Upper lobe of left lung (tissue), 6 donors: ENCODE measurements around the gene VDR. TPM values are rescaled to one million over a fixed set of nuclear protein-coding genes. Genes with fewer than 3 reads are reported as not detected.

Source experiments
- ATAC-seq, 2 donors: fragments of 200-7000 bp; cut with Tn5 transposase; one replicate each; pipeline ENCODE4 v1.9.1; 2022; ENCODE audit warnings: mild to moderate bottlenecking in 2 of 2, moderate library complexity in 2 of 2; ENCODE audit not compliant: low FRiP score in 2 of 2
- DNase-seq, 2 donors: peaks; one replicate each; pipeline ENCODE4 v3.0.0-alpha.2; 2019 to 2020
- H3K27ac ChIP-seq, 4 donors: fragments of 200-600 bp; sonication (generic); one replicate each; pipeline ENCODE4 v1.5.1; 2016 to 2019
- H3K27me3 ChIP-seq, 4 donors: fragments of 200-600 bp; sonication (generic); one replicate each; pipeline ENCODE4 v1.5.1; 2017 to 2019
- H3K36me3 ChIP-seq, 4 donors: fragments of 200-600 bp; sonication (generic); one replicate each; pipeline ENCODE4 v1.5.1; 2016 to 2019
- H3K4me1 ChIP-seq, 4 donors: fragments of 200-600 bp; sonication (generic); one replicate each; pipeline ENCODE4 v1.5.1; 2018 to 2019
- H3K4me3 ChIP-seq, 4 donors: fragments of 200-600 bp; sonication (generic); one replicate each; pipeline ENCODE4 v1.5.1; 2017 to 2019; ENCODE audit warnings: mild to moderate bottlenecking in 2 of 4, moderate library complexity in 1 of 4
- H3K9me3 ChIP-seq, 4 donors: fragments of 200-600 bp; sonication (generic); one replicate each; pipeline ENCODE4 v1.5.1; 2018 to 2019
- EP300 ChIP-seq, 4 donors: sonication (generic); formaldehyde crosslinking; IDR thresholded peaks; one replicate each; pipeline ENCODE4 v1.5.1; 2017; ENCODE audit warnings: antibody characterized with exemption in 4 of 4, control low read depth in 2 of 4
- POLR2A ChIP-seq, 4 donors: fragments of 450-650 bp; IDR thresholded peaks; one replicate each; pipeline ENCODE4 v1.5.1; 2016 to 2017; ENCODE audit warnings: antibody characterized with exemption in 4 of 4, mild to moderate bottlenecking in 2 of 4
- POLR2AphosphoS5 ChIP-seq, 2 donors: sonication (generic); formaldehyde crosslinking; IDR thresholded peaks; one replicate each; pipeline ENCODE4 v1.5.1; 2017; ENCODE audit warnings: antibody characterized with exemption in 2 of 2
- WGBS, 2 donors: methylation state at CpG; one replicate each; pipeline ENCODE4 v1.1.5; 2017 to 2018; 5-methylcytosine and 5-hydroxymethylcytosine counted together
- total RNA-seq, 6 donors: library from RNA; depleted of rRNA in 4 of 6; stranded (reverse); fragments of >200 nt in 4 of 6; gene quantifications; one replicate each; pipeline versions ENCODE4 v1.1.0 to v1.2.1, GENCODE V29; 2016 to 2021
- TF ChIP-seq, protein P1 (sequence below), 6 experiments: fragments of 450-650 bp in 4 of 6; fragments of 200-600 bp in 2 of 6; sonication (generic) in 2 of 6; IDR thresholded peaks; one replicate each; pipeline ENCODE4 v1.5.1; 2016 to 2019; ENCODE audit warnings: antibody characterized with exemption in 6 of 6
- donor health status: DM: no; HTN: no; CAD: no; lungs with moderate emphysema.
- donor health status: DM: no; HTN: yes; CAD: no; lungs with severe emphysema.

VDR gene
- total RNA-seq, 6 donors from 2014 or later: 23.0 to 41.1 (median 27.5) TPM

DNA sequence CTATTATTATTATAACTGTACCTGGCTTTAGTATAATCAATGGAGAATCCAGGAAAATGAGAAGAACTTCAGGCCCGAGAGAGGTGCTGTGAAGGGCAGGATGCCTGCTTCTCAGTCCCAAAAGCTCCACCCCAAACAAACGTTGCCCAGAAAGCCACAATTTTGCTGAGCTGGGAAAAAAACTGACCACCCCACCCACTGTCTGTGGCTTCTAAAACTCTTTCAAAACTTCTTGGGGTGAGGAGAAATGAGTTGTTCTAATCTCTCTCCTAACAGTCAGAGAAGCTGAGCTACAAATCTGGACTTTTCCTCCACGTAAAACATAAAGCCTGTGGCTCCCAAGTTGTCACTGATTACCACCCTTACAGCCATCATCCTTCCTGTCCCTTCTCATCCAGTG, 13.4 kb downstream of the VDR start:
- ATAC-seq: peak in 1 of 2 donors; percentile 53
- no peak for DNase-seq
- H3K4me3 ChIP-seq: no peak overlapping the region
- 31 to 41% methylated on average over 3 of the region's 3 CpGs for WGBS, 2 donors
- peak overlapping the region in 1 of 4 donors; percentile 43 for H3K27ac ChIP-seq
- H3K36me3 ChIP-seq: no peaks in the 10 kb centered on the region
- H3K9me3 ChIP-seq: no peaks in the 10 kb centered on the region
- TF ChIP-seq POLR2AphosphoS5 (IDR thresholded peaks at IDR 0.05): no peak
- TF ChIP-seq EP300 (IDR thresholded peaks at IDR 0.05): no peak
- no peak for TF ChIP-seq POLR2A (IDR thresholded peaks at IDR 0.05)
- TF ChIP-seq, protein P1, sequence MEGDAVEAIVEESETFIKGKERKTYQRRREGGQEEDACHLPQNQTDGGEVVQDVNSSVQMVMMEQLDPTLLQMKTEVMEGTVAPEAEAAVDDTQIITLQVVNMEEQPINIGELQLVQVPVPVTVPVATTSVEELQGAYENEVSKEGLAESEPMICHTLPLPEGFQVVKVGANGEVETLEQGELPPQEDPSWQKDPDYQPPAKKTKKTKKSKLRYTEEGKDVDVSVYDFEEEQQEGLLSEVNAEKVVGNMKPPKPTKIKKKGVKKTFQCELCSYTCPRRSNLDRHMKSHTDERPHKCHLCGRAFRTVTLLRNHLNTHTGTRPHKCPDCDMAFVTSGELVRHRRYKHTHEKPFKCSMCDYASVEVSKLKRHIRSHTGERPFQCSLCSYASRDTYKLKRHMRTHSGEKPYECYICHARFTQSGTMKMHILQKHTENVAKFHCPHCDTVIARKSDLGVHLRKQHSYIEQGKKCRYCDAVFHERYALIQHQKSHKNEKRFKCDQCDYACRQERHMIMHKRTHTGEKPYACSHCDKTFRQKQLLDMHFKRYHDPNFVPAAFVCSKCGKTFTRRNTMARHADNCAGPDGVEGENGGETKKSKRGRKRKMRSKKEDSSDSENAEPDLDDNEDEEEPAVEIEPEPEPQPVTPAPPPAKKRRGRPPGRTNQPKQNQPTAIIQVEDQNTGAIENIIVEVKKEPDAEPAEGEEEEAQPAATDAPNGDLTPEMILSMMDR (IDR thresholded peaks at IDR 0.05): no peak
- H3K4me1 ChIP-seq: peaks cover 0 to 41% (median 9%) of the 10 kb centered on the region in 4 donors
- no peaks in the 10 kb centered on the region for H3K27me3 ChIP-seq

DNA sequence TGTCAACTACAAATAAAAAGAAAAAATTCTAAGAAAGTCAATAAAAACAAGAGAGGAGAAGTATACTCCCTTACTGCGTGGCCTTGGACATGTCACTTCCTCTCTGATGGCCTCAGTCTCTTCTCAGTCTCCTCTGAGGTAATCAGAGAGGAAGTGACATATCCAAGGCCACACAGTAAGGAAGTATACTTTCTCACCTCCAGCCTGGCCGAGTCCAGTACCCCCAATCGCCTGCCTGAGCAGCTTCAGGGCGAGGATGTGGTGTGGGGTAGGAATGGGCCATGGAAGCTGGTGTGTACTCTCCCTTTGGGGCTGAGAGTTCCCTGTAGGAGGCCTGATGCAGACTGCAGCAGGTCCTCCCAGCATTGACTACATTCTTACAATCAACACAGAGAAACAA, 15.8 kb downstream of the VDR start:
- 66 to 76% methylated on average over 4 of the region's 4 CpGs for WGBS, 2 donors
- Histone ChIP-seq H3K4me1 (peaks cover 0 to 55% (median 20%) of the 10 kb centered on the region in 4 donors), H3K9me3 (no peaks in the 10 kb centered on the region), H3K36me3 (no peaks in the 10 kb centered on the region), H3K27ac (peak overlapping the region; percentile 7 to 68 (median 50)), H3K27me3 (no peaks in the 10 kb centered on the region), H3K4me3 (no peak overlapping the region)
- DNase-seq (peak in 1 of 2 donors; percentile 50), ATAC-seq (peak; percentile 65 to 67)
- no peak for TF ChIP-seq EP300 (IDR thresholded peaks at IDR 0.05)
- peak in 1 of 2 donors; percentile 22 for TF ChIP-seq POLR2AphosphoS5 (IDR thresholded peaks at IDR 0.05)
- peak in 1 of 4 donors; percentile 33 for TF ChIP-seq POLR2A (IDR thresholded peaks at IDR 0.05)
- TF ChIP-seq, protein P1 (IDR thresholded peaks at IDR 0.05): no peak

DNA sequence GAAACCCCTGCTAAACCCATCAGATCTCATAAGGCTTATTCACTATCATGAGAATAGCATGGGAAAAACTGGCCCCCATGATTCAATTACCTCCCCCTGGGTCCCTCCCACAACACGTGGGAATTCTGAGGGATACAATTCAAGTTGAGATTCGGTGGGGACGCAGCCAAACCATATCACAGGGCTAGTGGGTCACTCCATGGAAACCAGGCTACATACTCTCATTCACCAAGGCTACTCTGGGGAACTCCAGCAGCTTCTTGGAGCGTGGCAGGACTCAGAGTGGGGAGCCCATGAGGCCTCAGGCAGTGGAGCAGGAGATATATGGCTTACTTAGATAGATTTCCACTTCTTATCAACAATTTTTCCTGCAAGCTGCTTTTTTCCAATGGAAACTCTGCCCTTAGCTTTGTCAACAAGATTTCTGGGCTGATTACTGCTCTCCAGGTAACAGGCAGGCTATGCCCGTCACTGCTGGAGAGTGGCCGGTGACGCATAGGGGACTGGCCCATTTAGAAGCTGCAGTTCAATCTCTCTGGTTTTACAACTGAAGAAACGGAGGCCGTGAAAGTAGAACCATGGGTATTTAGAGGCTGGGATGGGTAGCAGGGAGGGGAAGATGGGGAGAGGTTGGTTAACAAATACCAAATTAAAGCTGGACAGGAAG, 16.5 kb downstream of the VDR start:
- ATAC-seq (no peak), DNase-seq (no peak)
- TF ChIP-seq EP300 (IDR thresholded peaks at IDR 0.05) (no peak), POLR2AphosphoS5 (IDR thresholded peaks at IDR 0.05) (no peak), POLR2A (IDR thresholded peaks at IDR 0.05) (no peak)
- TF ChIP-seq, protein P1 (IDR thresholded peaks at IDR 0.05): no peak
- H3K4me3 ChIP-seq: no peak overlapping the region
- 82 to 84% methylated on average over 8 to 9 of the region's 9 CpGs for WGBS, 2 donors
- H3K9me3 ChIP-seq: no peaks in the 10 kb centered on the region
- H3K4me1 ChIP-seq: peaks cover under 1 to 56% (median 26%) of the 10 kb centered on the region in 4 donors
- no peaks in the 10 kb centered on the region for H3K27me3 ChIP-seq
- H3K36me3 ChIP-seq: no peaks in the 10 kb centered on the region
- H3K27ac ChIP-seq: peak overlapping the region in 2 of 4 donors; percentile 14 to 65

DNA sequence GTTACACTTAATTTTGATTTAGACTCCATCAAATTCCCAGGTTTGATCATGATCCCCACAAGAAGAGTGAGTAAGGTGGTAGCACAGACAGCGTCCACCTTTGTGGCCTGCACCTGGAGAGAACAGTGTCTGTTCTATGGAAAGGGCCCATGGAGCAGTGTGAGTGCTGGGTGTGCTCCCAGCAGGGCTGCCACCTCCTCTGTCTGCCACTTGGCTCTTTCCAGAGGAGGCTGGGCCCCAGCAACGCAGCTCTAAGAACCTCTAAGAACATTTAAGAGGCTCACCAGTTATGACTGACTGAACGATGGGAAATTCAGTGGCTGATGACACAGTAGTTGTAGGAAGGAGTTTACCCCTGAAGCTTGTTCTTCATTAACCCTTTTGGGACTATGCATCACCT, 17.3 kb downstream of the VDR start:
- WGBS, 2 donors: 67 to 76% methylated on average over 3 of the region's 3 CpGs
- Histone ChIP-seq H3K27ac (peak overlapping the region in 2 of 4 donors; percentile 10 to 13), H3K27me3 (no peaks in the 10 kb centered on the region), H3K36me3 (no peaks in the 10 kb centered on the region), H3K4me1 (peaks cover 8 to 57% (median 28%) of the 10 kb centered on the region in 4 donors), H3K9me3 (no peaks in the 10 kb centered on the region), H3K4me3 (no peak overlapping the region)
- TF ChIP-seq EP300 (IDR thresholded peaks at IDR 0.05) (peak in 1 of 4 donors; percentile 7), POLR2A (IDR thresholded peaks at IDR 0.05) (no peak)
- peak in 1 of 2 donors; percentile 49 for ATAC-seq
- DNase-seq: peak in 1 of 2 donors; percentile 76

DNA sequence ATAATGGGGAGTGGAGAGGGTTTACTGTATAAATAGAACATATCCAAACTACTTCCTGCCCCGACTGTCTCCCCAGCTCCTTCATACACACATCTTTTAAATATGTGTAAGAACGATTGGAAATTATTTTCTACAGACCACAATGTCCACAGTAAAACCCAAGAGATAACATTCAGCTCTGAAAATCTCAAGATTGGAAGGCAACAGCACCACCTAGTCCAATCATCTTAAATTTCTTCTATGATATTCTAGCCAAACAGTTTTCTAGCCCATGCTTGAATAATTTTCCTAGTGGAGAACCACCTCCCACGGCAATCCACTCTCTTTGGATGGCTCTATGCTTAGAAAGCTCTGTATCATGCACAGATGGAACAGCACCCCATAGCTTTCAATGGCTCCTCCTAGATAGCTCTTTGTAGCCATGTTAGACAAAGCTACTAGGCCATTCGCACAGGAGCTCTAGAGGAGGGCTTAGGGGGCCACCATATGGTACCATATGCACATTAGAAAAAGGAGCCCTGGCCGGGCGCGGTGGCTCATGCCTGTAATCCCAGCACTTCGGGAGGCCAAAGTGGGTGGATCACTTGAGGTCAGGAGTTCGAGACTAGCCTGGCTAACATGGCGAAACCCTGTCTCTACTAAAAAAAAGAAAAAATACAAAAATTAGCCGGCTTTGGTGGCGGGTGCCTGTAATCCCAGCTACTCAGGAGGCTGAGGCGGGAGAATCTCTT, 18.1 kb downstream of the VDR start:
- Histone ChIP-seq H3K36me3 (no peaks in the 10 kb centered on the region), H3K27me3 (no peaks in the 10 kb centered on the region), H3K27ac (no peak overlapping the region), H3K9me3 (no peaks in the 10 kb centered on the region), H3K4me3 (no peak overlapping the region), H3K4me1 (peaks cover 15 to 56% (median 33%) of the 10 kb centered on the region in 4 donors)
- 79 to 85% methylated on average over 13 of the region's 13 CpGs for WGBS, 2 donors
- DNase-seq (no peak), ATAC-seq (no peak)
- TF ChIP-seq, protein P1 (IDR thresholded peaks at IDR 0.05): no peak
- TF ChIP-seq POLR2A (IDR thresholded peaks at IDR 0.05) (no peak), POLR2AphosphoS5 (IDR thresholded peaks at IDR 0.05) (no peak), EP300 (IDR thresholded peaks at IDR 0.05) (no peak)
